22Rv1 (cell line): ENCODE results near the gene SPACDR.

ENCODE experiments used
- H3K27ac ChIP-seq: fragments of 450-650 bp; 2 replicates; pipeline ENCODE4 v1.5.1; 2017
- ZFX ChIP-seq: fragments of 450-650 bp; IDR thresholded peaks from 2 replicates; pipeline ENCODE4 v1.6.1; 2017; ENCODE audit warnings: antibody characterized with exemption, borderline replicate concordance
- TF ChIP-seq, protein P1 (sequence below): fragments of 450-650 bp; IDR thresholded peaks from 2 replicates; pipeline ENCODE4 v1.5.1; 2017; ENCODE audit warnings: mild to moderate bottlenecking

Gene SPACDR

DNA sequence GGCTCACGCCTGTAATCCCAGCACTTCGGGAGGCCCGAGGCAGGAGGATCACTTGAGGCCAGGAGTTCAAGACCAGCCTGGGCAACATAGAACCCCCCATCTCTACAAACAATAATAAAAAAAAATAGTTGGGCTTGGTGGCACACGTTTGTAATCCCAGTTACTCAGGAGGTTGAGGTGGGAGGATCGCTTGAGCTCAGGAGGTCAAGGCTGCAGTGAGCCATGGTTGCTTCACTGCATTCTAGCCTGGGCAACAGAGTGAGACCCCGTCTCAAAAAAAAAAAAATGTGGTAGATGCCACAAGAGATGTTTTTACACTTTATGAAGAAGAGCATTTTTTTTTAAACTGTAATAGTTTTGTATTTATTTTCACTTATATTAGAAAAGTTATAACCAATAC is 32.4 kb upstream of the SPACDR start:
- no peak overlapping the region for H3K27ac ChIP-seq
- TF ChIP-seq, protein P1, sequence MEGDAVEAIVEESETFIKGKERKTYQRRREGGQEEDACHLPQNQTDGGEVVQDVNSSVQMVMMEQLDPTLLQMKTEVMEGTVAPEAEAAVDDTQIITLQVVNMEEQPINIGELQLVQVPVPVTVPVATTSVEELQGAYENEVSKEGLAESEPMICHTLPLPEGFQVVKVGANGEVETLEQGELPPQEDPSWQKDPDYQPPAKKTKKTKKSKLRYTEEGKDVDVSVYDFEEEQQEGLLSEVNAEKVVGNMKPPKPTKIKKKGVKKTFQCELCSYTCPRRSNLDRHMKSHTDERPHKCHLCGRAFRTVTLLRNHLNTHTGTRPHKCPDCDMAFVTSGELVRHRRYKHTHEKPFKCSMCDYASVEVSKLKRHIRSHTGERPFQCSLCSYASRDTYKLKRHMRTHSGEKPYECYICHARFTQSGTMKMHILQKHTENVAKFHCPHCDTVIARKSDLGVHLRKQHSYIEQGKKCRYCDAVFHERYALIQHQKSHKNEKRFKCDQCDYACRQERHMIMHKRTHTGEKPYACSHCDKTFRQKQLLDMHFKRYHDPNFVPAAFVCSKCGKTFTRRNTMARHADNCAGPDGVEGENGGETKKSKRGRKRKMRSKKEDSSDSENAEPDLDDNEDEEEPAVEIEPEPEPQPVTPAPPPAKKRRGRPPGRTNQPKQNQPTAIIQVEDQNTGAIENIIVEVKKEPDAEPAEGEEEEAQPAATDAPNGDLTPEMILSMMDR = no peak
- TF ChIP-seq ZFX = no peak

- TF ChIP-seq, protein P1 = 0 out of 2 replicates have a peak, but pooled peaks have one; percentile 15
- TF ChIP-seq ZFX = no peak
- no peak overlapping the region for H3K27ac ChIP-seq
These were observed 29.6 kb upstream of the SPACDR start for GRCh38 chr7:100493476-100494264.

DNA sequence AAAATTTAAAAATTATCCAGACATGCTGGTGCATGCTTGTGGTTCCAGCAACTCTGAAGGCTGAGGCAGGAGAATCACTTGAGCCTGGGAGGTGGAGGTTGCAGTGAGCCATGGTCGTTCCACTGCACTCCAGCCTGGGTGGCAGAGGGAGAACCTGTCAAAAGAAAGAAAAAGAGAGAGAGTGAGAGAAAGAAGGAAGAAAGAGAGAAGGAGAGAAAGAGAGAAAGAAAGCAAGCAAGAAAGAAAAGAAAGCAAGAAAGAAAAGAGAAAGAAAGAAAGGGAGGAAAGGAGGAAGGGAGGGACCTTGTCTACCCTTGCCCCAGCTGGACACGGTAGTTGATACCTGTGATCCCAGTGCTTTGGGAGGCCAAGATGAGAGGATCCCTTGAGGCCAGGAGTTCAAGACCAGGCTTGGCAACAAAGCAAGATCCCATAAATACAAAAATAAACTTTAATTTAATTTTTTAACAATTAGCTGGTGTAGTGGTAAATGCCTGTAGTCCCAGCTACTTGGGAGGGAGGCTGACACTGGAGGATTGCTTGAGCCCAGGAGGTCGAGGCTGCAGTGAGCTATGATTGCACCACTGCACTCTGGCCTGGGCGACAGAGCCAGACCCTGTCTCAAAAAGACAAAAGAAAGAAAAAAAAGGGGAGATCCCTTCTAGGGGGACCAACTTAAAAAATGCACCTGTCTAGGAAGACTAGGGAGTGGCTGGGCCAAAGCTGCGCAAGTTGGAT is 28.8 kb upstream of the SPACDR start:
- no peak for TF ChIP-seq ZFX
- TF ChIP-seq, protein P1 = no peak
- no peak overlapping the region for H3K27ac ChIP-seq

DNA sequence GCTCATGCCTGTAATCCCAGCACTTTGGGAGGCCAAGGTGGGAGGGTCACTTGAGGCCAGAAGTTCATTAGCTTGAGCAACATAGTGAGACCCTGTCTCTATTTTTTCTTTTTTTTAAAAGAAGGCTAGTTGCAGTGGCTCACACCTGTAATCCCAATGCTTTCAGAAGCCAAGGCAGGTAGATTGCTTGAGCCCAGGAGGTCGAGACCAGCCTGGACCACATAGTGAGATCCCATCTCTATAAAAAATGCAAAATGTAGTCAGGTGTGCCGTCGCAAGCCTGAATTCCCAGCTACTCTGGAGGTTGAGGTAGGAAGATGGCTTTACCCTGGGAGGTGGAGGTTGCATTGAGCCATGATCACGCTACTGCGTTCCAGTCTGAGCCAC is 27.1 kb upstream of the SPACDR start:
- H3K27ac ChIP-seq = no peak overlapping the region
- TF ChIP-seq ZFX = no peak
- TF ChIP-seq, protein P1 = no peak

DNA sequence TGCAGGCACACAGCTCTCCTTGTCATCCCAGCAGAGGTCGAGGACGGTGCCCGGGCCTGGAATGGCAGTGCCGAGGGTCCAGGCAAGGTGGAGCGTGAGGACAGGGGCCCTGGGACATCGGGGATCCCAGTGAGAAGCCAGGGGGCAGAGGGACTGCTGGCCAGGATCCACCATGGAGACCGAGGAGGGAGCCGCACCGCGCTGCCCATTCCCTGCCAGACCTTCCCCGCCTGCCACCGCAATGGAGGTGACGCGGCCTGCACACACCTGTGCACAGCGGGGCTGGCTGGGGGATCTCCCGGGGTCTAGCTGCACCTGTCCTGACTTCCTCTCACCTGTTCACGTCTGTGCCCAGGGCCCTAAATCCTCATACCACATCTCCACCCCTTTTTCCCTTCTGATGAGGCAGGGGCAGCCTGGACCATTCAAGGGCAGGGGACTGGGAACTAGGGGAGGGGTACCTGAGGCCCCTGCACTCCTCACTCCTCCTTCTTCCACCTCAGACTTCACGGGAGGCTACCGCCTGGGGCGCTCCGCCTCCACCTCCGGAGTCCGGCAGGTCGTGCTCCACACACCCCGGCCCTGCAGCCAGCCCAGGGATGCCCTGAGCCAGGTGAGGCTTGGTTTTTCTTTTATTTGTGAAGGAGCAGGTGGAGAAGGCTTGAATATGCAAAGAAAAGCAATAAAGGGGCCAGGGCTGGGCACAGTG is 26.6 kb upstream of the SPACDR start:
- H3K27ac ChIP-seq = no peak overlapping the region
- TF ChIP-seq, protein P1 = no peak
- no peak for TF ChIP-seq ZFX

- TF ChIP-seq, protein P1 = no peak
- TF ChIP-seq ZFX = no peak
- no peak overlapping the region for H3K27ac ChIP-seq
These were observed 25.8 kb upstream of the SPACDR start for GRCh38 chr7:100489824-100490223.
